Measurements from ENCODE around the gene LBX1. TPM values are rescaled to one million over a fixed set of nuclear protein-coding genes. Genes with fewer than 3 reads are reported as not detected.
A peak's percentile ranks its signal among the peaks of the same experiment; 100 is the strongest.

LBX1 gene
- total RNA-seq, 1 experiment from 2014 or later: not detected

DNA sequence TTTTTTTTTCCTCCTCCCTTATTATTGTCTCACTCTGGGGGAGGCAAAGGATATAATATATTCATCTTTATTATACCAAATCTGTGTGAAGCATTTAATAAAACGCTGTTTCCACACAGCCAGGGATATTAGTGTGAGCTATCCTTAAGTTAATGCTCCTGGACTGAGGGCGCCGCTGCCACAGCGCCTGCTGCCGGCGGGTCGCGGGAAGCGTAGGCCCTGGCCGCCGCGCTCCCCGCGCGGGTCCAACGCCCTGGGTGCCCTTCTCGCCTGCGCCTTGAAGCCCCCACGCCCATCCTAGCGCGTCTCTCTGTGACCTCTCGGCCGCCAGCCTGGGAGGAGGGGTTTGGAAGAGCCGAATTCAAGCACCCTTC lies 9.5 kb upstream of the LBX1 start:
- ChIA-PET CTCF (interaction anchor here (0.5 to 2.8 kb wide), 13 partner anchors 10 to 349 kb away, joined by 3 to 12 read pairs (median 3); partner anchors contain the start of genes DPCD and POLL), RAD21 (ENCODE audit: low non-redundant PET in 1 of 2, low total read pairs in 2 of 2, uncharacterized antibody in 2 of 2, unreplicated experiment in 2 of 2) (no interaction called here), POLR2A (no interaction called here)
- no peak overlapping the region for H3K9ac ChIP-seq (ENCODE audit: low read length)
- DNase-seq (ENCODE audit: low read depth, low spot score): peak; percentile 18
- H3K27ac ChIP-seq (ENCODE audit: low read depth, low read length): no peak overlapping the region
- no TSS peak for BruUV-seq (replicated peaks)
- H3K27me3 ChIP-seq (ENCODE audit: insufficient read depth, low read length): no peaks in the 10 kb centered on the region
- peak overlapping the region; percentile 73 for H2AFZ ChIP-seq (ENCODE audit: low read depth, low read length, poor library complexity, severe bottlenecking)
- peak overlapping the region; percentile 26 to 29; a peak in 3 of 4 replicates for H3K4me3 ChIP-seq (replicated peaks in 1 of 2; ENCODE audit: low read depth in 1 of 2, low read length in 2 of 2)
- H4K20me1 ChIP-seq (ENCODE audit: insufficient read depth): no peaks in the 10 kb centered on the region
- H3K9me2 ChIP-seq (ENCODE audit: insufficient read depth): no peaks in the 10 kb centered on the region
- H3K4me2 ChIP-seq (ENCODE audit: low read length): peak overlapping the region; percentile 68
- TF ChIP-seq YY1 (IDR thresholded peaks at IDR 0.05; ENCODE audit: extremely low read depth, insufficient replicate concordance, low read depth, low read length): peak; percentile 16
- no peak for TF ChIP-seq TCF7L2 (IDR thresholded peaks at IDR 0.05; ENCODE audit: borderline replicate concordance, extremely low read depth, insufficient read depth, insufficient read length)
- TF ChIP-seq, protein P1, sequence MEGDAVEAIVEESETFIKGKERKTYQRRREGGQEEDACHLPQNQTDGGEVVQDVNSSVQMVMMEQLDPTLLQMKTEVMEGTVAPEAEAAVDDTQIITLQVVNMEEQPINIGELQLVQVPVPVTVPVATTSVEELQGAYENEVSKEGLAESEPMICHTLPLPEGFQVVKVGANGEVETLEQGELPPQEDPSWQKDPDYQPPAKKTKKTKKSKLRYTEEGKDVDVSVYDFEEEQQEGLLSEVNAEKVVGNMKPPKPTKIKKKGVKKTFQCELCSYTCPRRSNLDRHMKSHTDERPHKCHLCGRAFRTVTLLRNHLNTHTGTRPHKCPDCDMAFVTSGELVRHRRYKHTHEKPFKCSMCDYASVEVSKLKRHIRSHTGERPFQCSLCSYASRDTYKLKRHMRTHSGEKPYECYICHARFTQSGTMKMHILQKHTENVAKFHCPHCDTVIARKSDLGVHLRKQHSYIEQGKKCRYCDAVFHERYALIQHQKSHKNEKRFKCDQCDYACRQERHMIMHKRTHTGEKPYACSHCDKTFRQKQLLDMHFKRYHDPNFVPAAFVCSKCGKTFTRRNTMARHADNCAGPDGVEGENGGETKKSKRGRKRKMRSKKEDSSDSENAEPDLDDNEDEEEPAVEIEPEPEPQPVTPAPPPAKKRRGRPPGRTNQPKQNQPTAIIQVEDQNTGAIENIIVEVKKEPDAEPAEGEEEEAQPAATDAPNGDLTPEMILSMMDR (IDR thresholded peaks at IDR 0.05 in 2 of 3, conservative IDR thresholded peaks at IDR 0.05 in 1 of 3; ENCODE audit: borderline replicate concordance in 1 of 3, insufficient read depth in 1 of 3, low read depth in 2 of 3, low read length in 2 of 3): peak; percentile 75 to 100 (median 100)
- TF ChIP-seq ELF1 (IDR thresholded peaks at IDR 0.05; ENCODE audit: borderline replicate concordance, low read depth): no peak
- no peaks in the 10 kb centered on the region for H3K36me3 ChIP-seq (ENCODE audit: control insufficient read depth in 1 of 2, insufficient read depth in 2 of 2, low read length in 2 of 2)
- intact Hi-C loops (cut with micrococcal nuclease): no loop called here
- ATAC-seq: peak; percentile 96
- H3K79me2 ChIP-seq (ENCODE audit: insufficient read depth, low read length): no peaks in the 10 kb centered on the region
- H3K4me1 ChIP-seq (ENCODE audit: control insufficient read depth in 1 of 2, insufficient read depth in 2 of 2, low read length in 2 of 2): peaks cover 3 to 13% of the 10 kb centered on the region in 2 experiments; a peak in 3 of 4 replicates
- no peaks in the 10 kb centered on the region for H3K9me3 ChIP-seq (ENCODE audit: control insufficient read depth in 1 of 2, insufficient read depth in 1 of 2, low read depth in 1 of 2, low read length in 2 of 2)

DNA sequence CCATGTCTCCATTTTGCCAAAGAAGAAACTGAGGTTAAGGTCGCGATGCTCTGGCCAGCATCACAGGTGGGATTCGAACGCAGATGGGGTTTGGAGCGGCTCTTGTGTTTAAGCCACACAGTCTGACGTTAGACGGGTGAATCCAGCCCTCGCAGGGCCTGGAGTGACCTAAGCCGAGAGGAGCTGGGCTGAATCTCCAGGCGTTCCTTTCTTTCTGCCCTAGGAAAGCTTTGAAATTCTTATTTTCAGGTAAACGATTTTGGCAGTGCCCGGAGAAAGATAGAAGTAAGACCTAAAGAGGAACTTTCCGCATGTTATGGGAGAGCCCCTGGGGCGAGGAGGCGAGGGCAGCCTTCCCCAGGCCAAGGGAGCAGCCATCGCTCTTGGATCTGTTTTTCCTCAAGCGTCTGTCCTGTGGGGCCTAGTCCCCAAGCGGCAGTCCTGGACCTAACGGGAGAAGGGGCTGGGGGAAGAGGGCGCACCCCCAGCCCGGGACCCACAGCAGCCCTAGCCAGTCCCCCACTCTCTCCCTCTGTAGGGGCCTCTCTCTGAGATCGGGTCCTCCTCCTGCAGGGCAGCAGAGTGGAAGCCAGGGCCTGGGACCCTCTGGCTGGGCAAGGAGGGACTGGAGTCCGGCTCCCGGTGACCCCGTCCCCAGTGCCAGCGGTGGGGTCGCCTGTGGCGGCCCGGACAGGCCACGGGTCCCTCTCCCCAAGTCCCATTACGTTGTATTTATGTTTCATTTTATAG lies 8.9 kb upstream of the LBX1 start:
- Histone ChIP-seq H2AFZ (ENCODE audit: low read depth, low read length, poor library complexity, severe bottlenecking) (peak overlapping the region; percentile 73), H3K27me3 (ENCODE audit: insufficient read depth, low read length) (no peaks in the 10 kb centered on the region), H3K4me1 (ENCODE audit: control insufficient read depth in 1 of 2, insufficient read depth in 2 of 2, low read length in 2 of 2) (peaks cover 3 to 15% of the 10 kb centered on the region in 2 experiments; a peak in 3 of 4 replicates), H3K9me3 (ENCODE audit: control insufficient read depth in 1 of 2, insufficient read depth in 1 of 2, low read depth in 1 of 2, low read length in 2 of 2) (no peaks in the 10 kb centered on the region), H3K36me3 (ENCODE audit: control insufficient read depth in 1 of 2, insufficient read depth in 2 of 2, low read length in 2 of 2) (no peaks in the 10 kb centered on the region), H3K79me2 (ENCODE audit: insufficient read depth, low read length) (no peaks in the 10 kb centered on the region), H3K4me2 (ENCODE audit: low read length) (peak overlapping the region; percentile 68), H3K9me2 (ENCODE audit: insufficient read depth) (no peaks in the 10 kb centered on the region), H3K4me3 (replicated peaks in 1 of 2; ENCODE audit: low read depth in 1 of 2, low read length in 2 of 2) (no peak overlapping the region), H4K20me1 (ENCODE audit: insufficient read depth) (no peaks in the 10 kb centered on the region), H3K27ac (ENCODE audit: low read depth, low read length) (no peak overlapping the region), H3K9ac (ENCODE audit: low read length) (no peak overlapping the region)
- ATAC-seq (peak; percentile 8; the same call in 1 of the 2 replicates), DNase-seq (ENCODE audit: low read depth, low spot score) (no peak)
- intact Hi-C loops (cut with micrococcal nuclease): no loop called here
- no peak for TF ChIP-seq TCF7L2 (IDR thresholded peaks at IDR 0.05; ENCODE audit: borderline replicate concordance, extremely low read depth, insufficient read depth, insufficient read length)
- ChIA-PET POLR2A (no interaction called here), CTCF (interaction anchor here (0.5 to 2.8 kb wide), 12 partner anchors 10 to 350 kb away, joined by 3 to 12 read pairs (median 3); partner anchors contain the start of genes DPCD and POLL), RAD21 (ENCODE audit: low non-redundant PET in 1 of 2, low total read pairs in 2 of 2, uncharacterized antibody in 2 of 2, unreplicated experiment in 2 of 2) (no interaction called here)
- no TSS peak for BruUV-seq (replicated peaks)
